Measurements from ENCODE around the gene SMIM14. TPM values are rescaled to one million over a fixed set of nuclear protein-coding genes. Genes with fewer than 3 reads are reported as not detected.
"Not testable (repeated sequence)": the region's sequence is repeated elsewhere in the genome, so short reads cannot be mapped to it uniquely, and the experiment has no call there.

SMIM14 gene
- total RNA-seq, 1 donor from 2014 or later, result 61.2 TPM

- ATAC-seq (no peak), DNase-seq (no peak)
- Histone ChIP-seq H3K9me3 (no peaks in the 10 kb centered on the region), H3K27ac (no peak overlapping the region), H3K4me3 (no peak overlapping the region), H3K27me3 (ENCODE audit: low read depth) (no peaks in the 10 kb centered on the region), H3K36me3 (peaks cover 41% of the 10 kb centered on the region), H3K4me1 (peaks cover 12% of the 10 kb centered on the region)
- TF ChIP-seq CTCF (IDR thresholded peaks at IDR 0.05), result no peak
- intact Hi-C loops (cut with DNase I), result no loop called here
Observed at GRCh38 chr4:39521253-39521919, 117.3 kb downstream of the SMIM14 start.

GRCh38 chr4:39518484-39518883 lies 120.2 kb downstream of the SMIM14 start:
- intact Hi-C loops (cut with DNase I), result no loop called here
- no peak for ATAC-seq
- H3K4me1 ChIP-seq, result peaks cover 4% of the 10 kb centered on the region
- no peak overlapping the region for H3K4me3 ChIP-seq
- no peak overlapping the region for H3K27ac ChIP-seq
- no peak for TF ChIP-seq CTCF (IDR thresholded peaks at IDR 0.05)
- peaks cover 56% of the 10 kb centered on the region for H3K36me3 ChIP-seq
- DNase-seq, result no peak
- H3K9me3 ChIP-seq, result no peaks in the 10 kb centered on the region
- no peaks in the 10 kb centered on the region for H3K27me3 ChIP-seq (ENCODE audit: low read depth)

- H3K36me3 ChIP-seq, result peaks cover 75% of the 10 kb centered on the region
Observed at GRCh38 chr4:39516407-39516966, 122.2 kb downstream of the SMIM14 start.

GRCh38 chr4:39515669-39516401 lies 122.8 kb downstream of the SMIM14 start:
- H3K4me1 ChIP-seq; intact Hi-C loops (cut with DNase I); H3K27ac ChIP-seq; H3K4me3 ChIP-seq; ATAC-seq; H3K27me3 ChIP-seq (ENCODE audit: low read depth); H3K9me3 ChIP-seq; DNase-seq: not testable (repeated sequence)
- H3K36me3 ChIP-seq, result peaks cover 80% of the 10 kb centered on the region

More at GRCh38 chr4:39516407-39516966, 122.2 kb downstream of the SMIM14 start:
- Histone ChIP-seq H3K27me3 (ENCODE audit: low read depth) (no peaks in the 10 kb centered on the region), H3K9me3 (no peaks in the 10 kb centered on the region), H3K4me1 (no peaks in the 10 kb centered on the region), H3K27ac (no peak overlapping the region), H3K4me3 (no peak overlapping the region)
- intact Hi-C loops (cut with DNase I), result no loop called here
- DNase-seq (no peak), ATAC-seq (no peak)
- TF ChIP-seq CTCF (IDR thresholded peaks at IDR 0.05), result no peak

GRCh38 chr4:39514888-39515401 lies 123.7 kb downstream of the SMIM14 start:
- TF ChIP-seq CTCF (IDR thresholded peaks at IDR 0.05), result no peak
- peak; percentile 65 for DNase-seq
- H3K4me3 ChIP-seq, result no peak overlapping the region
- H3K9me3 ChIP-seq, result no peaks in the 10 kb centered on the region
- intact Hi-C loops (cut with DNase I), result no loop called here
- H3K4me1 ChIP-seq, result no peaks in the 10 kb centered on the region
- peak overlapping the region; percentile 37 for H3K27ac ChIP-seq
- peaks cover 80% of the 10 kb centered on the region for H3K36me3 ChIP-seq
- H3K27me3 ChIP-seq (ENCODE audit: low read depth), result no peaks in the 10 kb centered on the region
- peak; percentile 91 to 97 for ATAC-seq

- H3K36me3 ChIP-seq, result peaks cover 80% of the 10 kb centered on the region
- DNase-seq; H3K27me3 ChIP-seq (ENCODE audit: low read depth); ATAC-seq; H3K4me3 ChIP-seq; intact Hi-C loops (cut with DNase I); H3K4me1 ChIP-seq; H3K9me3 ChIP-seq: not testable (repeated sequence)
- H3K27ac ChIP-seq, result peak overlapping the region; percentile 37
Observed at GRCh38 chr4:39514266-39514665, 124.4 kb downstream of the SMIM14 start.
